GM12878 (cell line): ENCODE results near the gene KBTBD2. TPM values are rescaled to one million over a fixed set of nuclear protein-coding genes. Genes with fewer than 3 reads are reported as not detected.
"Not testable (repeated sequence)": the region's sequence is repeated elsewhere in the genome, so short reads cannot be mapped to it uniquely, and the experiment has no call there.

Experiments used
- ATAC-seq: fragments of 200-7000 bp; cut with Tn5 transposase; 3 replicates; pipeline ENCODE4 v1.9.1; 2020; ENCODE audit warnings: mild to moderate bottlenecking, moderate library complexity
- BruUV-seq: library from RNA; stranded (reverse); fragments of 400-500 nt; replicated peaks from 2 replicates; lab custom pipeline; 2021; lab: Mats Ljungman, UMichigan
- CTCF ChIA-PET: fragments of 300-600 bp; sonication (Branson Sonifier 250); formaldehyde crosslinking; extraction: SDS; loops from one replicate; lab custom pipeline; 2021; ENCODE audit warnings: inconsistent platforms; lab: Yijun Ruan, JAX
- POLR2A ChIA-PET: fragments of 350-600 bp; formaldehyde crosslinking; extraction: SDS; loops from one replicate; lab custom pipeline; 2021; ENCODE audit warnings: inconsistent platforms; lab: Charles Lee
- RAD21 ChIA-PET: fragments of 300-600 bp; sonication (Branson Sonifier 250); formaldehyde crosslinking; loops from one replicate; lab custom pipeline; 2023; ENCODE audit warnings: antibody characterized with exemption; ENCODE audit not compliant: unreplicated experiment; lab: Charles Lee
- SMC1A ChIA-PET: fragments of 300-600 bp; sonication (Branson Sonifier 250); formaldehyde crosslinking; loops from one replicate; lab custom pipeline; 2023; ENCODE audit not compliant: unreplicated experiment, uncharacterized antibody; lab: Charles Lee
- DNase-seq: peaks from one replicate; pipeline ENCODE4 v3.0.0-alpha.2; 2011; ENCODE audit warnings: low read depth, low spot score
- FAIRE-seq: peaks from 3 replicates; lab custom pipeline; 2011; peaks lifted over from hg19 to GRCh38; lab: Jason Lieb, UNC
- H2AFZ ChIP-seq: 2 replicates; pipeline ENCODE4 v1.6.0; 2011; ENCODE audit warnings: low read depth, low read length, control low read depth; ENCODE audit not compliant: control insufficient read depth
- H3K27ac ChIP-seq: 2 replicates; pipeline ENCODE4 v1.5.1; 2011; ENCODE audit warnings: control low read depth; ENCODE audit not compliant: control insufficient read depth, insufficient read depth
- H3K27me3 ChIP-seq, 2 experiments: replicated peaks in 1 of 2; 2 replicates each; pipeline versions ENCODE4 v1.6.0 to v1.6.1; 2011; ENCODE audit warnings: low read length in 1 of 2; ENCODE audit not compliant: control insufficient read depth in 2 of 2, insufficient read depth in 2 of 2
- H3K36me3 ChIP-seq, 2 experiments: 2 replicates each; pipeline ENCODE4 v1.5.1; 2011; ENCODE audit warnings: low read length in 1 of 2; ENCODE audit not compliant: control insufficient read depth in 2 of 2, insufficient read depth in 2 of 2
- H3K4me1 ChIP-seq: 2 replicates; pipeline ENCODE4 v1.6.1; 2011; ENCODE audit warnings: mild to moderate bottlenecking, low read length, moderate library complexity, mixed read lengths; ENCODE audit not compliant: control insufficient read depth, insufficient read depth
- H3K4me2 ChIP-seq: 2 replicates; pipeline ENCODE4 v1.6.0; 2011; ENCODE audit warnings: control low read depth; ENCODE audit not compliant: control insufficient read depth, insufficient read depth
- H3K4me3 ChIP-seq: fragments of 200-600 bp; sonication (generic); 2 replicates; pipeline ENCODE4 v1.5.1; 2016
- H3K79me2 ChIP-seq: 2 replicates; pipeline ENCODE4 v1.6.0; 2011; ENCODE audit warnings: low read length; ENCODE audit not compliant: control insufficient read depth, insufficient read depth
- H3K9ac ChIP-seq: 2 replicates; pipeline ENCODE4 v1.8.0; 2011; ENCODE audit warnings: low read length, control low read depth, mixed read lengths; ENCODE audit not compliant: control insufficient read depth, insufficient read depth
- H3K9me3 ChIP-seq: replicated peaks from 3 replicates; pipeline ENCODE4 v1.5.1; 2011; ENCODE audit warnings: mild to moderate bottlenecking, low read length; ENCODE audit not compliant: control insufficient read depth, insufficient read depth
- H4K20me1 ChIP-seq: 2 replicates; pipeline ENCODE4 v1.6.0; 2011; ENCODE audit not compliant: control insufficient read depth, insufficient read depth
- DPF2 ChIP-seq: fragments of 450-650 bp; IDR thresholded peaks from 2 replicates; pipeline ENCODE4 v1.6.1; 2017; ENCODE audit warnings: mild to moderate bottlenecking
- MEF2A ChIP-seq: IDR thresholded peaks from 2 replicates; pipeline ENCODE4 v1.6.1; 2011; ENCODE audit warnings: low read depth, mild to moderate bottlenecking, low read length, moderate library complexity; ENCODE audit not compliant: insufficient read depth
- MYC ChIP-seq: IDR thresholded peaks from 2 replicates; pipeline ENCODE4 v1.6.1; 2011; ENCODE audit warnings: mild to moderate bottlenecking, low read length, moderate library complexity, inconsistent platforms; ENCODE audit not compliant: insufficient read depth, insufficient replicate concordance, insufficient read length, severe bottlenecking
- NRF1 ChIP-seq: conservative IDR thresholded peaks from 2 replicates; pipeline ENCODE4 v1.6.1; 2011; ENCODE audit warnings: mild to moderate bottlenecking, low read depth, low read length, improper control_type of control experiment
- POLR2AphosphoS5 ChIP-seq: IDR thresholded peaks from 2 replicates; pipeline ENCODE4 v1.6.1; 2011; ENCODE audit warnings: mild to moderate bottlenecking, low read length, inconsistent platforms
- RCOR1 ChIP-seq: conservative IDR thresholded peaks from 2 replicates; pipeline ENCODE4 v1.6.1; 2012; ENCODE audit warnings: low read depth, low read length, improper control_type of control experiment
- SREBF2 ChIP-seq: IDR thresholded peaks from 2 replicates; pipeline ENCODE4 v1.6.1; 2012; ENCODE audit warnings: mild to moderate bottlenecking, low read length
- STAT1 ChIP-seq: fragments of 450-650 bp; conservative IDR thresholded peaks from 2 replicates; pipeline ENCODE4 v1.6.1; 2014; ENCODE audit warnings: antibody characterized with exemption, mild to moderate bottlenecking
- STAT3 ChIP-seq: IDR thresholded peaks from 2 replicates; pipeline ENCODE4 v1.6.1; 2011; ENCODE audit warnings: low read depth, low read length, improper control_type of control experiment
- TBL1XR1 ChIP-seq: IDR thresholded peaks from 2 replicates; pipeline ENCODE4 v1.6.1; 2012; ENCODE audit warnings: low read depth, low read length, improper control_type of control experiment
- ZNF24 ChIP-seq: fragments of 450-650 bp; IDR thresholded peaks from 2 replicates; pipeline ENCODE4 v1.6.1; 2017; ENCODE audit warnings: antibody characterized with exemption, mild to moderate bottlenecking
- WGBS: methylation state at CpG from one replicate; pipeline ENCODE4 v1.1.6; 2016; ENCODE audit warnings: low lambda C conversion rate; ENCODE audit not compliant: insufficient replicate concordance, insufficient coverage; ENCODE audit errors: missing lambda C conversion rate; 5-methylcytosine and 5-hydroxymethylcytosine counted together
- in situ Hi-C: fragments of 300-500 bp; cut with MboI; formaldehyde crosslinking; loops from 9 replicates; pipeline ENCODE4 v1.14.3; 2018; ENCODE audit warnings: mixed read lengths
- intact Hi-C: fragments of 100-400 bp; cut with micrococcal nuclease; formaldehyde crosslinking; loops from one replicate; pipeline ENCODE4 v1.14.2; 2022; ENCODE audit not compliant: unreplicated experiment
- polyA plus RNA-seq, 11 experiments: library from polyadenylated mRNA; depleted of rRNA in 4 of 11; unstranded in 6 of 11; stranded (reverse) in 5 of 11; fragments of >200 nt; fragmentation: Nextera tagmentation in 4 of 11; fragmentation: Illumina TruSeq in 1 of 11; extraction: Ambion mirVana in 4 of 11; extraction: Trizol in 1 of 11; gene quantifications; 1 replicate in 1 of 11; 2 replicates in 10 of 11; pipeline versions ENCODE4 v1.2.1 to v1.2.3, GENCODE V29; 2011 to 2016; ENCODE audit warnings: inconsistent platforms in 2 of 11, missing spikeins in 2 of 11, low read depth in 1 of 11
- total RNA-seq, 4 experiments: library from RNA; depleted of rRNA in 3 of 4; stranded (reverse); fragments of >200 nt in 3 of 4; fragmentation: Illumina TruSeq in 1 of 4; extraction: Trizol in 1 of 4; gene quantifications; 2 replicates each; pipeline versions ENCODE4 v1.2.1 to v1.2.3, GENCODE V29; 2013 to 2021

The KBTBD2 gene
- total and polyA plus RNA-seq, 10 of the 15 experiments (the other 5 are each of a cell fraction or from before 2014, with no cell fraction given): 8.1 to 22.3 (median 16.2) TPM

DNA sequence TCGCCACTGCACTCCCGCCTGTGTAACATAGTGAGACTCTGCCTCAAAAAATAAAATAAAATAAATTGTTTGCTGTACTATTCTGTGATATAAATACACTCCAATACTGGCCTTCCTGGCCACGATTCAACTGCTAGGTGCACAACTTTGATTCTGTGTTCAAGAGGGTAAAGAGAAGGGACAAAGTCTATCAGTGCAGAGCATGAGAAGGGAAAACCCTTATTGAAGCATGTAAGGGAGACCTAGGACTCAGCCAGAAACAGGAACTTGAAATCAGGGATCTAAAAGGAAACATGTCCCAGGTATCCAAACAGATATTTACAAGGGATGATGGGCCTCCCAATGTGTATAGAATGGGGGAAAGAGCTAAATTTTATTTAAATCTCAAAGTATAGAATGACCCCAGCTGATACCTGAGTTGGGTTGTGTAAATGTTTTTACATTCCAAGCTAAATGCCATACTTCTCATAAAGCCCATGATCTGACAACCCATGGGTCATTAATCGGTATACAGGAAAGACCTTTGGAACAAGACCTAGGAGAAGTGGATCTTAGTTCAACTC, 9.0 kb upstream of the KBTBD2 start:
- no peak overlapping the region for H2AFZ ChIP-seq
- WGBS: 55% methylated on average over 4 of the region's 4 CpGs
- ChIA-PET CTCF (interaction anchor here (1.8 to 2.8 kb wide), 2 partner anchors 32 to 54 kb away, joined by 3 to 13 read pairs; no protein-coding TSS in a partner anchor), SMC1A (interaction anchor here (1.0 kb wide), 1 partner anchor 54 kb away, joined by 3 read pairs; no protein-coding TSS in a partner anchor), POLR2A (interaction anchor here (0.5 to 0.6 kb wide), 2 partner anchors 38 to 90 kb away, joined by 3 to 7 read pairs; no protein-coding TSS in a partner anchor)
- no peaks in the 10 kb centered on the region for H3K79me2 ChIP-seq
- no peaks in the 10 kb centered on the region for H3K27me3 ChIP-seq
- H3K4me3 ChIP-seq: no peak overlapping the region
- no peaks in the 10 kb centered on the region for H3K9me3 ChIP-seq
- intact Hi-C loops (no loop called here), in situ Hi-C loops (no loop called here)
- H3K4me2 ChIP-seq: no peak overlapping the region
- no peaks in the 10 kb centered on the region for H3K36me3 ChIP-seq
- H4K20me1 ChIP-seq: no peaks in the 10 kb centered on the region
- BruUV-seq: no TSS peak
- H3K9ac ChIP-seq: no peak overlapping the region
- ATAC-seq: no peak
- TF ChIP-seq RCOR1 (no peak), MEF2A (no peak), MYC (no peak), SREBF2 (no peak), POLR2AphosphoS5 (no peak), STAT3 (no peak), ZNF24 (no peak), TBL1XR1 (no peak), DPF2 (no peak), STAT1 (no peak), NRF1 (no peak)
- TF ChIP-seq, all 136 proteins: peak for 0
- Histone ChIP-seq H3K27ac (no peak overlapping the region), H3K4me1 (no peaks in the 10 kb centered on the region)
- RAD21 ChIA-PET: no interaction called here
- FAIRE-seq: no peak
- no peak for DNase-seq

DNA sequence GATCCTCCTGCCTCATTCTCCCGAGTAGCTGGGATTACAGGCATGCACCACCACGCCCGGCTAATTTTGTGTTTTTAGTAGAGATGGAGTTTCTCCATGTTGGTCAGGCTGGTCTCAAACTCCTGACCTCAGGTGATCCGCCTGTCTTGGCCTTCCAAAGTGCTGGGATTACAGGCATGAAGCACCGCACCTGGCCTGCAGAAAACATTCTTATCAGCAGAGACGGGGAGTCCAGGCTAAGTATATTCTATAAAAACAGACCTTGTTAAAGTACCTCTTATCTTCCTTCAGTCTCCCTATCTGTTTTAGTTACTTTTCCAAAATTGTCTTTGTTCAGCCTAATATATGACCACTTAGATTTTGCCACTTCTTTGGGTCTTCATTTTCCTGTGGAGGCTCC, 5.8 kb upstream of the KBTBD2 start:
- H3K27me3 ChIP-seq, H3K4me3 ChIP-seq, H3K36me3 ChIP-seq, DNase-seq, H3K4me2 ChIP-seq, FAIRE-seq, ATAC-seq, H3K4me1 ChIP-seq, H4K20me1 ChIP-seq, BruUV-seq, CTCF ChIA-PET, H3K9me3 ChIP-seq, POLR2A ChIA-PET, H3K27ac ChIP-seq, H3K79me2 ChIP-seq, H2AFZ ChIP-seq, H3K9ac ChIP-seq, RAD21 ChIA-PET, in situ Hi-C loops, SMC1A ChIA-PET: not testable (repeated sequence)
- WGBS: 68% methylated on average over 6 of the region's 6 CpGs
- intact Hi-C loops: loop anchor here (10.0 kb wide), 1 partner anchor 403 kb away; the partner anchor contains the start of genes AVL9 and LSM5
